ENCODE measurements around the gene PKHD1.

PKHD1 gene

GRCh38 chr6:51620971-51621370 is 466.4 kb downstream of the PKHD1 start:
- DNase-seq (ENCODE audit: low read depth, low spot score), result no peak

- no peak for DNase-seq (ENCODE audit: low read depth, low spot score)
These were observed 468.2 kb downstream of the PKHD1 start for GRCh38 chr6:51619042-51619799.

DNA sequence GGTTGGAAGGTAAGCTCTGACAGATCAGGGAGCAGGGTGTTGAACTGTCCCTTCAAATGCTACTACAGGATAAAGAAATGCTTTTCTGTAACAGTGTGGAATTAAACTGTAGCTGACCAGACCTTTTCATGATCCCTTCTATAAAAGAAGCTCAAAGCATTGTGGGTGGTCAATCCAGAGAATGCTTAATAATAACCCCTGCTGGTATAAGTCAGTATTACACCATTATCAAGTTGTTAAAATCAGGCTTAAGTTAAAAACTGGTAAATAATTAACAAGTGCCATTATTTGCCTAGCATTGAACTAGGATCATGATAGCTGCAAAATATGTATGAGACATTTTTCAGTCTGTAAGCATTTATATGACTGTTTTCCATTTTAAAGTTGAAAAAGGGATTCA is 468.9 kb downstream of the PKHD1 start:
- DNase-seq (ENCODE audit: low read depth, low spot score), result no peak

GRCh38 chr6:51617751-51618150 is 469.7 kb downstream of the PKHD1 start:
- DNase-seq (ENCODE audit: low read depth, low spot score), result no peak

DNA sequence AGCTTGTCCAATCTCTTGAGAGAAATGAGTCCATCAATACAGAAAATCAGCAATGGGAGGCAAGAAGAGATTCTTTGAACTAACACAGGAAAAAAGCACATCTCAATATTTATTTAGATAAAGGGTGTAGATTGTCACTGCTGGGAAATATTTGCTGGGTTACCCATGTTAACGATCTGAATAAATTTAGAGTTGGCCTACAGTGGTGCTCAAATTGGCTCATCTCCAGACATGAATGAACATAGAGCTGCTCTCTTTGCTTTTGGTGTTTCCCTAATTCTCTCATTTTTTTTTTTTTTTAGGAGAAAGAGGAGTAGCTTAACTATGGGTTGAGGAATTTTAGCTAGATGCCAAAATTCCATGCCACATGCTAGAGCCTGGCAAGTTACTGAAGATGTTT is 471.2 kb downstream of the PKHD1 start:
- no peak for DNase-seq (ENCODE audit: low read depth, low spot score)

DNA sequence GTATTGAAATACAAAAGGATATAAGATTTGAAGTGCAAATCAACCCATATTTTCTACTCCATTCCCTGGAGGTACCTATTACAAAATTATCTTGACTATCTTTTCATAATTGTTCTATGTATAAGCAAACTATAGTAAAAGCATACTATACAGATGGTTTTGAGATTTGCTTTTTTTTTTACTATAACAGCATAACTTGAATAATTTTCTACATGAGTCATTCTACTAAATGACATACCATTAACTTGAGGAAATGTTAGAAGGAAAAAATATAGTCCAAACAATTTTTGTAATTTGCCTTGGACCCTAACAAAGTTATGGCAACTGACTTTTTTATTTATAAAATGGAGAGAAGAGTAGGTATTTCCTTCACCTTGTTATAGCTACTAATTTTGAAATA is 472.7 kb downstream of the PKHD1 start:
- DNase-seq (ENCODE audit: low read depth, low spot score), result no peak

DNA sequence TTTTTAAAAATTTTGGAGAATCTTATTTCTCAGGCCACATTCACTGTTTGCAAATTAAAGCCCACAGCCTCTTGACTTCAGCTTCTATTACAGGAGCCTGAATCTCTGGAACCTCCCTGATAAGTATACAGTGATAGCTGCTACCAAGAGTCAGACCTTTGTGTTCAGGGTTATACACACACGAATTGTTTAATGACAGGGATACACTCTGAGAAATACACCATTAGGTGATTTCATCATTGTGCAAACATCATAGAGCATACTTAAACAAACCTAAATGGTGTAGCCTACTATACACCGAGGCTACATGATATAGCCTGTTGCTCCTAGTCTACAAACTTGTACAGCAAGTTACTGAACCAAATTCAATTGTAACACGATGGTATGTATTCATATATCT is 473.9 kb downstream of the PKHD1 start:
- DNase-seq (ENCODE audit: low read depth, low spot score), result no peak

- no peak for DNase-seq (ENCODE audit: low read depth, low spot score)
These were observed 478.5 kb downstream of the PKHD1 start for GRCh38 chr6:51608932-51609331.

GRCh38 chr6:51608383-51608782 is 479.0 kb downstream of the PKHD1 start:
- DNase-seq (ENCODE audit: low read depth, low spot score), result no peak

GRCh38 chr6:51600514-51600913 is 486.9 kb downstream of the PKHD1 start:
- no peak for DNase-seq (ENCODE audit: low read depth, low spot score)

DNA sequence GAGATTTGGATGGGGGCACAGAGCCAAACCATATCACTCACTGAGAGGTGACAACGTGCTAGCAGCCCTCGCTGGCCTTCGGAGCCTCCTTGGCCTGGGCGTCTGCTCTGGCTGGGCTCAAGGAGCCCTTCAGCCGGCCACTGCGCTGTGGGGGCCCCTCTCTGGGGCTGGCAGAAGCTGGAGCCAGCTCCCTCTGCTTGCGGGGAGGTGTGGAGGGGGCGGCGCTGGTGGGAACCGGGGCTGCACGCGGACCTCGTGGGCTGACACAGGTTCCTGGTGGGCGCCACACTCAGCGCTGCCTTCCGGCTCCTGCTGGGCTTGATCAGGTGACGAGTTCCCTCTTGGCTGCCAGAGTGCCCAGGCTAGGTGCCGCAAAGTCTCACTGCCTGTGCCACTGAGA is 489.2 kb downstream of the PKHD1 start:
- DNase-seq (ENCODE audit: low read depth, low spot score), result no peak

GRCh38 chr6:51594981-51595380 is 492.4 kb downstream of the PKHD1 start:
- DNase-seq (ENCODE audit: low read depth, low spot score), result no peak

GRCh38 chr6:51585264-51585663 is 502.1 kb downstream of the PKHD1 start:
- DNase-seq (ENCODE audit: low read depth, low spot score), result no peak

DNA sequence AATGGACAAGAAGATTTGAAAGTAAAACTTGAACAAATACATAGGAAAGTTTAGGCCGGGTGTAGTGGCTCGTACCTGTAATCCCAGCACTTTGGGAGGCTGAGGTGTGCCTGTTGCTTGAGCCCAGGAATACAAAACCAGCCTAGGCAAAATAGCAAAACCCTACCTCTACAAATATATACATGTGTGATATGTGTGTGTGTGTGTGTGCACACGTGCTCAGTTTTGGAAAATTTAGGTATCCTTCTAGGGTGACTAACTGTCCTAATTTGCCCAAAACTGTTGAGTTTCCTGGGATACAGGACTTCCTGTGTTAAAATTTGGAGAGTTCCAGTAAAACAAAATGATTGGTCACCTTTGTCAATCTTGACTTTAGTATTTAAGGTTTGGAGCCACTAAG is 503.2 kb downstream of the PKHD1 start:
- DNase-seq (ENCODE audit: low read depth, low spot score), result no peak

GRCh38 chr6:51578994-51579393 is 508.4 kb downstream of the PKHD1 start:
- DNase-seq (ENCODE audit: low read depth, low spot score), result no peak

DNA sequence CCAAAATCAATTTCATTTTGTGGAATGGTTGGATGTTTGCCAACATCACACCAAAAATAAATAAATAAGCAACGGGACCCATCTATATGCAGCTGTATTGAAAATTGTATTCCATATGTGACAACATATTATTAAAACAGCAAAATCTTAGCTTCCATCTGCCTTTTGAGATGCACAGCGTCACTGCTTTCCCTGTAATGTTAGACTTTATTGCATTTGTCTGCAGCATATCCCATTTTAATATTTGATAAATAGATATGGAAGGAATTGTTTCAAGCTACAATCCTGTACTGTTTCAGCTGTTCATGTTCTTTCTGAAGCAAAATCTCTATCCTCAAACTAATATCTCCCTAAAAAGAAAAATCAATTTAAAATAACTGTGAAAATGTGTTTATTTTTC is 509.1 kb downstream of the PKHD1 start:
- no peak for DNase-seq (ENCODE audit: low read depth, low spot score)

- no peak for DNase-seq (ENCODE audit: low read depth, low spot score)
These were observed 513.4 kb downstream of the PKHD1 start for GRCh38 chr6:51574040-51574439.

DNA sequence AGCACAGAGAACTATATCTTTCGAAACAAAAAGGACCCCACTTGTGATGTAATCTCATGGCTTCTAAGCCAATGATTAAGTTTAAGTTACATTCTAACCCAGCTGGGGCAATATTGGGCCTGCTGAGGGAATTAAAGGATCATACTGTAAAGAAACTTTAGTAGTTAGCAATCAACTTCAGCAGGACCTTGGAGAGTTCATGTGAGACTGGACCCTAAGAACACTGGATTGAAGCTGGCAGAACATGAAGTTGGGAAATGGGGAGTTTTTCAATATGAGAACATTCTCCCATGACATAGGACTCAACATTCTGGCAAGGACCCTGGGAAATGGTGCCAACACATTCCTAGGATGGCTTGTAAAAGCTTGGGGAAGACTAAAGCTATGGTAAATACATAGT is 516.2 kb downstream of the PKHD1 start:
- no peak for DNase-seq (ENCODE audit: low read depth, low spot score)

- no peak for DNase-seq (ENCODE audit: low read depth, low spot score)
These were observed 517.1 kb downstream of the PKHD1 start for GRCh38 chr6:51570168-51570921.

GRCh38 chr6:51569594-51569993 is 517.8 kb downstream of the PKHD1 start:
- no peak for DNase-seq (ENCODE audit: low read depth, low spot score)

DNA sequence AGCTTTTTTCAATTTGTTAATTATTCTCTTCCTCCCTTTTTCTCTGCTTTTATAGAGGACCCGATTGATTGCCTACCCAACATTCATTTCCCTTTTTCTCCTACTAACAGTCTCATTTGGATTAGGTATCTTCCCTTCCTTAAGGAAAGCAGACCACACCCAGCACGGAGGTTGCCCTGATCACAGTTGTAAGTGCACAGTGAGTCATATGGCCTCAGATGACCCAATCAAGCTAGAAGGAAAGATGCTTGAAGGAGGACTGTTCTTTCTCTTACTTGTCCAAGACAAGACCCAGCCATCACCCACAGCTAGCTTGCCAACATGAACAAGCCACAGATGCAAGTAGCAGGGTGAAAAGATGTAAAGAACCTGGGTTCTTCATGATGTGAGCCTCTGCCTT is 518.6 kb downstream of the PKHD1 start:
- DNase-seq (ENCODE audit: low read depth, low spot score), result no peak

DNA sequence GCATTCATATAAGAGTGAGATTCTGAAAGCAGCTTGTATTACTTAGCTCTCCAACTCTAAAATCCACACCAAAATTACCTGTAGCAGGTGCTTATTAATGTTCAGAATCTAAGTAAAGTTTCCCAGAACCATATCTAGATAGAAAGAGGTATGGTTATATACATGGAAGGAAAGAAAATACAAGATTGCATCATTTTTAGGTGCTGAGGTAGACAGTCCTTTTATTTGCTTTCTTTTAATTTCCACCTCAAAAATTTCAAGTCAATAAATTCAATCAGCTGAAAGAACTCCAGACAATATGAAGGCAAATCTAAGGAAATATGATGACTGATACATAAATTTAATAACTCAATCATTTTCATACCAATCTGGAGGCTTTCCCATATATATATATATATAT is 521.9 kb downstream of the PKHD1 start:
- DNase-seq (ENCODE audit: low read depth, low spot score), result no peak

Measured in activated naive CD8-positive, alpha-beta T cell treated with anti-CD3 and anti-CD28 coated beads, Interleukin-2, amount 50 U/mL, for 16 hours (primary cell).